Neural cell (in vitro differentiated cells): ENCODE results near the gene TEX54. TPM values are rescaled to one million over a fixed set of nuclear protein-coding genes. Genes with fewer than 3 reads are reported as not detected.

Experiments
- H2AFZ ChIP-seq: fragments of 200-600, 300-800 bp; sonication (generic), shearing (Covaris generic); 2 replicates; pipeline ENCODE4 v1.6.0; 2014; ENCODE audit warnings: low read depth, mild to moderate bottlenecking, antibody characterized with exemption, low read length, moderate library complexity
- H3F3A ChIP-seq: fragments of 200-600 bp; shearing (Covaris generic); 2 replicates; pipeline ENCODE4 v1.6.1; 2016; ENCODE audit warnings: mild to moderate bottlenecking, moderate library complexity, mixed read lengths, antibody characterized with exemption, low read length; ENCODE audit not compliant: insufficient read depth, poor library complexity, severe bottlenecking
- H3K27ac ChIP-seq: fragments of 200-600, 300-800 bp; sonication (generic), shearing (Covaris generic); 2 replicates; pipeline ENCODE4 v1.5.1; 2014; ENCODE audit warnings: mild to moderate bottlenecking, low read length, moderate library complexity
- H3K27me3 ChIP-seq: fragments of 300-800, 200-600 bp; sonication (generic), shearing (Covaris generic); 2 replicates; pipeline ENCODE4 v1.6.0; 2014; ENCODE audit warnings: mild to moderate bottlenecking, low read depth, low read length, moderate library complexity; ENCODE audit not compliant: insufficient read depth
- H3K36me3 ChIP-seq: fragments of 300-800, 200-600 bp; sonication (generic), shearing (Covaris generic); 2 replicates; pipeline ENCODE4 v1.5.1; 2014; ENCODE audit warnings: mild to moderate bottlenecking, antibody characterized with exemption, low read length, moderate library complexity; ENCODE audit not compliant: insufficient read depth
- H3K4me2 ChIP-seq: fragments of 300-800, 200-600 bp; sonication (generic), shearing (Covaris generic); 2 replicates; pipeline ENCODE4 v1.6.0; 2014; ENCODE audit warnings: mild to moderate bottlenecking, low read length
- H3K4me3 ChIP-seq: fragments of 300-800, 200-600 bp; sonication (generic), shearing (Covaris generic); 2 replicates; pipeline ENCODE4 v1.5.1; 2014; ENCODE audit warnings: mild to moderate bottlenecking, low read length, moderate library complexity
- H3K79me2 ChIP-seq: fragments of 200-600 bp; shearing (Covaris generic); replicated peaks from 2 replicates; pipeline ENCODE4 v1.6.0; 2014; ENCODE audit warnings: mild to moderate bottlenecking, low read length, moderate library complexity; ENCODE audit not compliant: insufficient read depth
- H3K9ac ChIP-seq: fragments of 300-800, 200-600 bp; sonication (generic), shearing (Covaris generic); 2 replicates; pipeline ENCODE4 v1.6.1; 2016; ENCODE audit warnings: mild to moderate bottlenecking, low read length, mixed read lengths
- H3K9me2 ChIP-seq: fragments of 200-600 bp; shearing (Covaris generic); 2 replicates; pipeline ENCODE4 v1.6.1; 2016; ENCODE audit warnings: mild to moderate bottlenecking, low read length, mixed read lengths; ENCODE audit not compliant: insufficient read depth
- H3K9me3 ChIP-seq: fragments of 200-600, 300-800 bp; sonication (generic), shearing (Covaris generic); 2 replicates; pipeline ENCODE4 v1.6.1; 2016; ENCODE audit warnings: mild to moderate bottlenecking, mixed run types, low read length, moderate library complexity, mixed read lengths
- H4K20me1 ChIP-seq: fragments of 200-600 bp; shearing (Covaris generic); 2 replicates; pipeline ENCODE4 v1.6.1; 2016; ENCODE audit warnings: mild to moderate bottlenecking, mixed run types; ENCODE audit not compliant: insufficient read depth
- CTCF ChIP-seq: fragments of 450-650 bp; IDR thresholded peaks from 2 replicates; pipeline ENCODE4 v1.5.1; 2014; ENCODE audit warnings: antibody characterized with exemption, mild to moderate bottlenecking, moderate library complexity; ENCODE audit not compliant: poor library complexity, severe bottlenecking
- EP300 ChIP-seq: fragments of 450-650 bp; conservative IDR thresholded peaks from 2 replicates; pipeline ENCODE4 v1.6.1; 2014; ENCODE audit warnings: antibody characterized with exemption, mild to moderate bottlenecking, moderate library complexity; ENCODE audit not compliant: poor library complexity, severe bottlenecking
- EZH2 ChIP-seq: fragments of 200-600, 300-800 bp; shearing (Covaris generic), sonication (generic); IDR thresholded peaks from 2 replicates; pipeline ENCODE4 v1.6.1; 2014; ENCODE audit warnings: antibody characterized with exemption, low read length, borderline replicate concordance, mild to moderate bottlenecking; ENCODE audit not compliant: insufficient read depth, poor library complexity, severe bottlenecking
- MXI1 ChIP-seq: fragments of 450-650 bp; conservative IDR thresholded peaks from 2 replicates; pipeline ENCODE4 v1.6.1; 2014; ENCODE audit warnings: antibody characterized with exemption, mild to moderate bottlenecking; ENCODE audit not compliant: poor library complexity, severe bottlenecking
- POLR2AphosphoS5 ChIP-seq: IDR thresholded peaks from 2 replicates; pipeline ENCODE4 v1.6.1; 2012
- RAD21 ChIP-seq: fragments of 450-650 bp; conservative IDR thresholded peaks from 2 replicates; pipeline ENCODE4 v1.6.1; 2014; ENCODE audit warnings: antibody characterized with exemption, mild to moderate bottlenecking, moderate library complexity
- REST ChIP-seq: IDR thresholded peaks from 2 replicates; pipeline ENCODE4 v1.6.1; 2012; ENCODE audit warnings: borderline replicate concordance
- SMC3 ChIP-seq: fragments of 450-650 bp; conservative IDR thresholded peaks from 2 replicates; pipeline ENCODE4 v1.6.1; 2014; ENCODE audit warnings: antibody characterized with exemption, mild to moderate bottlenecking, moderate library complexity; ENCODE audit not compliant: poor library complexity
- TAF1 ChIP-seq: IDR thresholded peaks from 2 replicates; pipeline ENCODE4 v1.6.1; 2012; ENCODE audit warnings: low read depth
- polyA plus RNA-seq: library from polyadenylated mRNA; depleted of rRNA; stranded (reverse); fragments of >200 nt; gene quantifications from 2 replicates; pipeline ENCODE4 v1.2.3, GENCODE V29; 2014

Gene TEX54
- polyA plus RNA-seq, 1 donor from 2014 or later, result not detected

GRCh38 chr11:62796281-62796680 lies 36.4 kb downstream of the TEX54 start:
- Histone ChIP-seq H3K27ac (no peak overlapping the region), H3K36me3 (no peaks in the 10 kb centered on the region)

GRCh38 chr11:62794201-62794775 lies 38.4 kb downstream of the TEX54 start:
- H3K27me3 ChIP-seq, result no peaks in the 10 kb centered on the region
- no peaks in the 10 kb centered on the region for H3K36me3 ChIP-seq
- H3F3A ChIP-seq, result peaks cover 3% of the 10 kb centered on the region
- no peak overlapping the region for H2AFZ ChIP-seq
- no peaks in the 10 kb centered on the region for H4K20me1 ChIP-seq
- no peaks in the 10 kb centered on the region for H3K9me3 ChIP-seq
- no peak overlapping the region for H3K27ac ChIP-seq
- no peaks in the 10 kb centered on the region for H3K9me2 ChIP-seq
- no peak overlapping the region for H3K4me2 ChIP-seq
- H3K4me3 ChIP-seq, result no peak overlapping the region
- H3K9ac ChIP-seq, result no peak overlapping the region
- H3K79me2 ChIP-seq, result peaks cover 5% of the 10 kb centered on the region
- TF ChIP-seq EP300 (no peak), CTCF (no peak), RAD21 (no peak), POLR2AphosphoS5 (no peak), EZH2 (no peak)

More at GRCh38 chr11:62796281-62796680, 36.4 kb downstream of the TEX54 start:
- no peak overlapping the region for H3K4me2 ChIP-seq
- no peaks in the 10 kb centered on the region for H3K9me3 ChIP-seq
- H2AFZ ChIP-seq, result no peak overlapping the region
- H3F3A ChIP-seq, result peaks cover 3% of the 10 kb centered on the region
- H3K9ac ChIP-seq, result no peak overlapping the region
- no peak overlapping the region for H3K4me3 ChIP-seq
- TF ChIP-seq EP300 (no peak), MXI1 (no peak), TAF1 (no peak), RAD21 (no peak), POLR2AphosphoS5 (no peak), EZH2 (no peak), CTCF (no peak), REST (no peak), SMC3 (no peak)
- H4K20me1 ChIP-seq, result no peaks in the 10 kb centered on the region
- no peaks in the 10 kb centered on the region for H3K27me3 ChIP-seq
- no peaks in the 10 kb centered on the region for H3K9me2 ChIP-seq
- H3K79me2 ChIP-seq, result no peaks in the 10 kb centered on the region
